Measurements from ENCODE around the gene LPIN1.

- TF ChIP-seq ETS1 (CRISPR knock-in tag; IDR thresholded peaks at IDR 0.05) (no peak), PBX2 (CRISPR knock-in tag; IDR thresholded peaks at IDR 0.05) (no peak), GABPB1 (CRISPR knock-in tag; IDR thresholded peaks at IDR 0.05) (no peak), TBL1XR1 (IDR thresholded peaks at IDR 0.05; ENCODE audit: borderline replicate concordance, low read length, partially characterized antibody) (no peak), NPAS2 (CRISPR knock-in tag; IDR thresholded peaks at IDR 0.05; ENCODE audit: borderline replicate concordance) (no peak)
Measured at GRCh38 chr2:11795590-11795989, 49.2 kb downstream of the LPIN1 start.
